Activated naive CD8-positive, alpha-beta T cell treated with anti-CD3 and anti-CD28 coated beads, Interleukin-2, amount 10 ng/mL, durations not matched to agents 7 days and 5 days (primary cell): ENCODE data around the gene ABLIM3. TPM values are rescaled to one million over a fixed set of nuclear protein-coding genes. Genes with fewer than 3 reads are reported as not detected.

ENCODE experiments used
- ATAC-seq: fragments of 150-1000 bp; cut with Tn5 transposase; one replicate; pipeline ENCODE4 v1.10.0; 2021; ENCODE audit warnings: low read depth, moderate library complexity
- POLR2A ChIA-PET: fragments of 350-600 bp; sonication (Branson Sonifier 250); formaldehyde crosslinking; loops from one replicate; lab custom pipeline; 2021; ENCODE audit warnings: antibody characterized with exemption; lab: Charles Lee
- DNase-seq: peaks from one replicate; pipeline ENCODE4 v3.0.0; 2021
- H3K27ac Mint-ChIP-seq: one replicate; pipeline ENCODE4 v1.8.0; 2022; ENCODE audit warnings: mild to moderate bottlenecking, mixed read lengths
- H3K27me3 Mint-ChIP-seq: one replicate; pipeline ENCODE4 v1.8.0; 2022; ENCODE audit warnings: mild to moderate bottlenecking, moderate library complexity, mixed read lengths
- H3K36me3 Mint-ChIP-seq: one replicate; pipeline ENCODE4 v1.8.0; 2021; ENCODE audit warnings: mild to moderate bottlenecking, mixed read lengths
- H3K4me1 Mint-ChIP-seq: one replicate; pipeline ENCODE4 v1.8.0; 2021; ENCODE audit warnings: mixed read lengths
- H3K4me3 Mint-ChIP-seq: one replicate; pipeline ENCODE4 v1.8.0; 2022; ENCODE audit warnings: mild to moderate bottlenecking, moderate library complexity, mixed read lengths
- H3K9me3 Mint-ChIP-seq: one replicate; pipeline ENCODE4 v1.8.0; 2021; ENCODE audit warnings: mixed read lengths
- total RNA-seq, 2 experiments: library from RNA; stranded (reverse); gene quantifications; one replicate each; pipeline ENCODE4 v1.2.3, GENCODE V29; 2021

ABLIM3 gene
- total RNA-seq, 2 experiments from 2014 or later, result not detected

- no peak overlapping the region for H3K4me3 Mint-ChIP-seq
- ATAC-seq, result no peak
- POLR2A ChIA-PET, result no interaction called here
- H3K36me3 Mint-ChIP-seq, result no peaks in the 10 kb centered on the region
- DNase-seq, result no peak
- H3K27ac Mint-ChIP-seq, result no peak overlapping the region
- no peaks in the 10 kb centered on the region for H3K9me3 Mint-ChIP-seq
- H3K27me3 Mint-ChIP-seq, result no peaks in the 10 kb centered on the region
- no peaks in the 10 kb centered on the region for H3K4me1 Mint-ChIP-seq
Measured at GRCh38 chr5:149303210-149303609, 161.9 kb downstream of the ABLIM3 start.

GRCh38 chr5:149304195-149305078 lies 163.1 kb downstream of the ABLIM3 start:
- POLR2A ChIA-PET, result no interaction called here
- Mint-ChIP-seq H3K4me1 (no peaks in the 10 kb centered on the region), H3K27ac (no peak overlapping the region), H3K9me3 (no peaks in the 10 kb centered on the region), H3K36me3 (no peaks in the 10 kb centered on the region), H3K27me3 (no peaks in the 10 kb centered on the region), H3K4me3 (no peak overlapping the region)
- DNase-seq (no peak), ATAC-seq (no peak)

- DNase-seq, result no peak
- H3K9me3 Mint-ChIP-seq, result no peaks in the 10 kb centered on the region
- no peak for ATAC-seq
- POLR2A ChIA-PET, result no interaction called here
- no peaks in the 10 kb centered on the region for H3K27me3 Mint-ChIP-seq
- no peaks in the 10 kb centered on the region for H3K36me3 Mint-ChIP-seq
- no peak overlapping the region for H3K4me3 Mint-ChIP-seq
- H3K27ac Mint-ChIP-seq, result no peak overlapping the region
- H3K4me1 Mint-ChIP-seq, result peaks cover 5% of the 10 kb centered on the region
Measured at GRCh38 chr5:149309354-149309753, 168.1 kb downstream of the ABLIM3 start.

Other genes starting within 250 kb of the ABLIM3 start
- gene SH3TC2, start 78.4 kb upstream of the ABLIM3 start, total RNA-seq, result not detected
- under 1 TPM; 0.09 to 0.17 TPM for gene AFAP1L1, start 130.4 kb downstream of the ABLIM3 start, total RNA-seq
- gene GRPEL2, start 204.0 kb downstream of the ABLIM3 start, total RNA-seq, result 10 to 100 TPM; 26.1 to 29.7 TPM
- 10 to 100 TPM; 32.4 to 35.7 TPM for gene PCYOX1L, start 216.6 kb downstream of the ABLIM3 start, total RNA-seq
- not detected for gene IL17B, start 237.8 kb downstream of the ABLIM3 start, total RNA-seq